HG03575 (cell line): ENCODE results near the gene FAM131C.
"Not testable (repeated sequence)": the region's sequence is repeated elsewhere in the genome, so short reads cannot be mapped to it uniquely, and the experiment has no call there.

Experiments
- ATAC-seq: cut with Tn5 transposase; IDR thresholded peaks from one replicate; pipeline ENCODE4 v1.9.1; 2021; ENCODE audit not compliant: unreplicated experiment, insufficient number of reproducible peaks, low FRiP score; ENCODE audit errors: extremely low read depth

FAM131C gene

DNA sequence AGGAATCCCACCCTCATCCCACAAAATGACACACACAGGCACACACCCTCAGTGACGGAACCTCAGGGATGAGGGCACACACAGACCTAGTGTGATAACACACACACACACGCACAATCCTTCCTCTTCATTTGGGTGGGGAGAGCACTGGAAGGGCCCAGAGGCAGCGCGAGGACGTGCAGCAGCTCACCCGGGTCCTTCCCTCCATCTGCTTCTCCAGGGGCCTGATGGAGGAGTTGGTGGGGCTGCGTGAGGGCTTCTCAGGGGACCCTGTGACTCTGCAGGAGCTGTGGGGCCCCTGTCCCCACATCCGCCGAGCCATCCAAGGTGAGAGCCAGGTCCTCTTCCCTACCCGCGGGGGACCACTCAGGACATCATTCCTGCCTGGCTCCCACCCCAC is 51.1 kb downstream of the FAM131C start:
- no peak for ATAC-seq

DNA sequence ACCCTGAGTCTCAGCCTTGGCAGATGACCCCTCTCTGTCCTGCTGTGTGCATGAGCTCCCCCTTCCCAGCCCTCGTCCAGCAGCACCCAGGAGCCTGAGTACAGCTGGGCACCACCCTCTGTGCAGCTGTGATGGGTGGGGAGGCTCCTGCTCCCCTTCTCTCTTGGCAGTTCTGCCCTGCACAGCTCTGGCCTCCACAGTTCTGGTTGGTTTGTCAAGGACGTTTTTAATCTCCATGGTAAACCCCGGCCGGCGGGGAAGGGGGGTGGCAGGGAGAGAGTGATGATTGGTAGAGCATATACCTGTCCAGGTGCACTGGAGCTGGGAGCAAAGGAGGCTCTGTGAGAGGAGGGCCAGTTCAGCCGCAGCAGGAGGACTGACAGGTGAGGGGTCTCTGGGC is 51.8 kb downstream of the FAM131C start, which contains the start of gene CLCNKA:
CLCNKA (plus strand) TSS at position 356 of the 400 bp plus-strand sequence. CDS start 584 bp downstream, outside the sequence.
- ATAC-seq, result no peak

DNA sequence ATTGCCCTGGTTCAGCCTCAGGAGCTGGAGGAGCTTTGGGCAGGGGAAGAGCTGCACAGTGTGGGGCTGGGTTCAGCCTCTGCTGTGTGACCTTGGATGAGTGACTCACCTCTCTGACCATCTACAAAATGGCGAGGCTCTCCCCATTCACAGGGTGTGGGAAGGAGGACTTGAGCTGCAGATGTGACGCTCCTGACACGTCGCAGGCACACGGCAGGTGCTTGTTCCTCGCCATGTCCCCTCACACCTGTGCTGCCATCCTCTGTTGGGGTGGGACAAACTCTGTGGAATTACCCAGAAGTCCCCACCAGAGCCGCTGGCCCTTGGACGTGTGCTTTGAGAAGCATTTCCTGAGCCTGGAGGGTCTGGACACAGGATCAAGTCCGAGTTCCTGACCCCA is 52.6 kb downstream of the FAM131C start:
- ATAC-seq, result not testable (repeated sequence)

DNA sequence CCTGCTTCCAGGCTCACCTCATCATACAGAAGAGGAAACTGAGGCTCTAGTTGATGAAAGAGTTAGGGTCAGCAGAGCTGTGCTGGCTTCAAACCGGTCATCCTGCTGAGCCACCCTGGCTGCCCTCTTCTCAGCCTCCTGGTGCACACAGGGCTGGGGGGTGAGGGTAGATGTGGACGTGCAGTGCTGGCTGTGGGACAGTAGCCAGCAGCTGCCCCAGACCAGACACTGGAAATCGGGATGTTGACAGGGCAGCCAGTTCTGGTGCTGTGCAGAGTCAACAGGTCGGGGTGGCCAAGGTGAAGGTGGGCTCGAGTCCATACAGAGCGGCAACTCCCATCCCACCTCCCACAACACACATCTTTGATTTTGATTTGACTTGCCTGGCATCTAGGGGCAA is 53.1 kb downstream of the FAM131C start:
- no peak for ATAC-seq

- ATAC-seq, result no peak
These were observed 53.7 kb downstream of the FAM131C start for GRCh38 chr1:16019644-16020277.

- no peak for ATAC-seq
These were observed 54.5 kb downstream of the FAM131C start for GRCh38 chr1:16018749-16019643.

DNA sequence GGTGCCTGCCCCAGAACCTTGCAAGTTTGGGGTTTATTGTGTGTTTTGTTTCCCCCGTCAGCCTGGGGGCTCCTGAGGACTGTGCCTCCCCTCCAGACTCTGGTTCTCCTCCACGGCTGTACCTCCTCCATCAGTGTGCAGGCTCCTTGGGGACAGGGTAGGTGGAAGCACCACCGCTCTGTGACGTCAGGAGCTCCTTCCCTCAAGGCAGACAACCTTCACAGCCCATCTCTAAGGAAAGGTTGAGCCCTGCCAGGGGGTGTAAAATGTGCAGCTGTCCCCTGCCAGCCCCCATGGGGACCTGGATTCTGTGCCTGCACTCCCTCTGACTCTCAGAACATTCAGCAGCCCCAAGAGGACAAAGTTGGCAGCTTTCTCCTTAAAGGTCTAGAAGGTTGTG is 55.1 kb downstream of the FAM131C start:
- ATAC-seq, result no peak

GRCh38 chr1:16017461-16018303 is 55.8 kb downstream of the FAM131C start, which contains the start of gene HSPB7:
TSS of gene HSPB7 (minus strand) at chr1:16018043. CDS start at chr1:16017963, 80 bp downstream.
- no peak for ATAC-seq

- ATAC-seq, result no peak
These were observed 56.4 kb downstream of the FAM131C start for GRCh38 chr1:16017076-16017460.

DNA sequence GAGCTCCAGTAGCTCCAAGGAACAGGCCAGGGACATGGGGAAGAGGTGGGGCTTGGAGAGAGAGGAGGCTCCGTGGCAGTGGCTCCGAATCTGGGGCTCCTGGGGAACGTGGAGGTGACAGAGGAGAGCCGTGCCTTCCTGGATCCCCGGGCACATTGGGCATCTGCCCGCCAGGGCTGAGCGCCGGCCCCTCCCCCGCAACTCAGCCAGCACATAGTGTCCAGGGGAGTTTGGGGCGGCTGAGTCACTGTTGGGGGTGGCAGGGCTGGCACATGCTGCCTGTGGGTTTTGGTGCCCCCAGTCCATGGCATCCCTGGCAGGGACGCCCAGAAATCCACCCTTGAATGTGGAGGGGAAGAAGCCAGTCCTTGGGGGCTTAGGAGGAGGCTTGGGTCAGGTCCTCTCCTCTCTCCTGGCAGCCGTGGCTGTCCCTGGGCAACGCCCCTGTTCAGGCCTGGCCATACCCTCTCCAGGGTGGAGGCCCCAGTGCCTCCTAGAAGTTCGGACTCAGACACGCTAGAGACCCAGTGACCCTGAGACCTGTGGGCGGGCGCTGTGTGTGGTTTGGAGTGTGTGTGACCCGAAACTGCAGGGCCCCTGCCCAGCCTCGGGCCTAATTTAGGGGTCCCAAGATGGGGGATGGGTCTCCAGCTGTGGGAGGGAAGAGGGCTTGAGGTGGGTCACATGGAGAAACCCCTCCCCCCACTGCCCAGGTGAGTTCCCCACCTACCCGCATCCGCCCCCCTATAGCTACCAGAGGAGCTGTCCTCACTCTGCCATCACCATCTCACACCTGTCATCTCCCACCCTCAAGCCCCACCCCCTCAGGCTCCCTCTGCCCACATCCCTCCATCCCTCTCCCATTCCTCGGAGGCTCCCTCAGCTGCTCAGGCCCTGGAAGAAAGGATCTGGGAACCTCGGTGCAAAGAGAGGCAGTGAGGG is 57.2 kb downstream of the FAM131C start:
- no peak for ATAC-seq

DNA sequence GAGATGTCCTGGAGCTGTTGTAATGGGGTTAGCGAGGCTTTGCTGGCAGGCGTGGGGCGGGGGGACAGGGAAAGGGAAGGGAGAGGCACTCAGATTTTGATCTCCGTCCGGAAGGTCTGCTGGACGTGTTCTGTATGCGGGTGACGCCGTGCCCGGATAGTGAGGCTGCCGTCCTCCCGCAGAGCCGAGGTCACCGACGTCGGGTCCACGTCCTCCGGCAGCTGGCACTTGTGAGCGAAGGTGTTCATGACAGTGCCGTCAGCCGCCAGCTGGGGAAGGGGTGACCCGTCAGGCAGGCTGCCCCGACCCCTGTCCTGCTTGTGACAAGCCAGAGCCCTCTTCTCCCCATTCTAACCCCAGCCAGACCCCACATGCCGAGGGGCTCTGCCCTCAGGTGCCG is 58.0 kb downstream of the FAM131C start:
- ATAC-seq, result no peak

DNA sequence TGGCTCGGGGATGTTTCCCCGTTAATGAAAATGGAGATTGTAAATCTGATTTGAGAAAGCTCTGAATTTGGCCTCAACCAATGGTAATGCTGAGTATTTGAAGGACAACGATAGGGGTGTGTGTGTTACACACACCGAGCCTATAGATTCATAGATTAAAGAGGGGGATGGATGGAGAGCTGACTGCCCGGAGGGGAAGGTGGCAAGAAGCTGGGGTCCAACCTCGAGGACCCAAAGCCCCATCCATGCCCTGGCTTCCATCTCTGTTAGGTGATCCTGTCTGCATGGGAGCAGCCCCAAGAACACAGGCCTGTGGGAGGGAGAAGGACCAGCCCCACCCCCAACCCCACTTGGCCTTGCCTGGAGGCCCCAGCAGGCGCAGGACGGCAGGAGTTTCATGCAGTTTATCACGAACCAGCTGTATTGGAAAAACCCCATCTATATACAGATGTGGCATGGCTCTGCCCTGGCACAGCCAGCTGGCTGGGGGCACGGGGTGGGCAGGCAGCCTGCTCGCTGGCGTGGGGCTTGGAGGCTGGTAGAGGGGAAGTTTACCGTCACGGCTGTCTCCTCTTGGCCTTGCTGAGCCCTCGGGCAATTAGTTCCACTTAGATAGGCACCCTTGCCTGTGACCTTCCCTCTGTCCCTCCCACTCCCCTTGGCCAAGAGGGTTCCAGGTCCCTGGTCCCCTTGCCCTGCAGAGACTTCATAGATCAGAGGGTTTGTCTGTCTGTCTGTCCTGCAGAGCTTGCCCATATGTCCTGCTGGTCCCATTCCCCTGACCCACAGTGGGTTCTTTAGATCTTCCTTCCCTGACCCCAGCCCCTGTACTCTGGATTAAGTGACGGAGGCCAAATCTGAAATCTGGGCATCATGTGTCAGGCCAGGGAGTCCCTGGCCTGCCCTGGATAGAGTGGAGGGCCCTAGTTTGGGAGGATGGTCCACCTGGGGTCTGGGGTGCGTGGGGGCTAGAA is 58.7 kb downstream of the FAM131C start:
- no peak for ATAC-seq

GRCh38 chr1:16013908-16014258 is 59.6 kb downstream of the FAM131C start:
- no peak for ATAC-seq

GRCh38 chr1:16013220-16013907 is 60.1 kb downstream of the FAM131C start:
- ATAC-seq, result no peak

DNA sequence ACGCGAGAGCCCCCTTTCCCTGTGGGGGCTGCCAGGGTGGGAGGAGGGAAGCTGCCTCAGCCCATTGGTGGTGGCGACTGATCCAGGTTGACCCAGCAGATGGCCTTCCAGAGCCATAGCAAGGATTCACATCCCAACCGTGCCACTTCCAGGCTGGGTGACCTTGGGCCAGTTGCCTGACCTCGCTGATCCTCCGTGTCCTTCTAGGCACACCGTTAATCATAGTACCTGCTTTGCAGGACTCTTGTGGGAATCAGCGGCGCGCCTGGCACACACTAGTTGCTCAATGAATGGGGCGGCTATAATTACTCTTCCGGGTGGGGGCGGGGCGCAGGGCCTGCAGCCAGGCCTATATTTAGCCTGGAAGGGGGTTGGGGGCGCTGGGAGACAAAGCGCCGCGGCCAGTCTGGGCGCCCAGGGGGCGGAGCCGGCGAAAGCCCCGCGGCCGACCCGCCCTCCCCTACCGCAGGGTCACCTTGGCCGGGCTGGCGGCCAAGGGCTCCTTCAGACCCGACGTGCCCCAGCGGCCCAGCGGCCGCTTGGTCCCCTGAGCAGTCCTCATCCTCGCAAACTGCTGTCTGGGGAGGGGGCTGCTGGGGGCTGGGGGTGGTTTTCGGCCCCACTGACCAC is 60.7 kb downstream of the FAM131C start:
- no peak for ATAC-seq

DNA sequence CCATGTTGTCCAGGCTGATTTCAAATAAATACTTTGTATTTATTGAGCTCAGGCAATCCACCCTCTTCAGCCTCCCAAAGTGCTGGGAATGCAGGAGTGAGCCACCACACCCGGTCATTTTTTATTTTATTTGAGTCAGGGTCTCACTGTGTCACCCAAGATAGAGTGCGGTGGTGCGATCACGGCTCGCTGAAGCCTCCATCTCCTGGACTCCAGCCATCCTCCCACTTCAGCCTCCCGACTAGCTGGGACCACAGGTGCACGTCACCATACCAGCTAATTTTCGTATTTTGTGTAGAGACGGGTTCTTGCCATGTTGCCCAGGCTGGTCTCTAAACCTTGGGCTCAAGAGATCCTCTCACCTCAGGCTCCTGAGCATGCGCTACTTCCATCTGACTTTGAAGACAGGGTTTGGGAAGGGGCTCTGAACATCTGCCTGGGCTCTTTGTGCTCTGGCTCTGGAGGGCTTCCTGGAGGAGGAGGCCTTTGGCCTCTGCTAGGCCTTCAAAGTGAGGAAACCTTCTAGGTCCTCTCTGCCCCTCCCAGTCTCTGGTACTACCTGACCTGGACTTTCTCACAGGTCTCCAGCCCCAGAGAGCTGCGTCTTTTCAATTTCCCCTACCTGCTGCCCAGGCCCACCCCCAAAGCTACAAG is 61.4 kb downstream of the FAM131C start:
- no peak for ATAC-seq
